ENCODE data around the gene NR1I2.

The NR1I2 gene

GRCh38 chr3:119779731-119780383, 2.0 kb upstream of the NR1I2 start:
- DNase-seq = no peak

DNA sequence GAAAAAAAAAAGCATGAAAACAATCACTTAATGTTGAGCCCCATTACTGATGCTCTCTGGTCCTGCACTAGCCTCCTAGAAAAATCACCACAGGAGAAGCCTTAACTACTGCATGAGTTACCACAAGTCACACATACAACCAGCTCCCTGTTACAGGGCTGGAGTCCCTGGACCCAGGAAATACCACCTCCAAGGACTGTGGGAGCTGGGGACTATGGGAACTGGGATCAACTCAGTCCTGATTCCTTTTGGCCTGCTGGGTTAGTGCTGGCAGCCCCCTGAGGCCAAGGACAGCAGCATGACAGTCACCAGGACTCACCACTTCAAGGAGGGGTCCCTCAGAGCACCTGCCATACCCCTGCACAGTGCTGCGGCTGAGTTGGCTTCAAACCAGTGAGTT, 559 bp downstream of the NR1I2 start:
- DNase-seq = no peak

- no peak for DNase-seq
Measured at GRCh38 chr3:119783255-119783654, 1.4 kb downstream of the NR1I2 start.

- no peak for DNase-seq
Measured at GRCh38 chr3:119783883-119784282, 2.0 kb downstream of the NR1I2 start.

GRCh38 chr3:119786409-119786808, 4.5 kb downstream of the NR1I2 start:
- DNase-seq = no peak

DNA sequence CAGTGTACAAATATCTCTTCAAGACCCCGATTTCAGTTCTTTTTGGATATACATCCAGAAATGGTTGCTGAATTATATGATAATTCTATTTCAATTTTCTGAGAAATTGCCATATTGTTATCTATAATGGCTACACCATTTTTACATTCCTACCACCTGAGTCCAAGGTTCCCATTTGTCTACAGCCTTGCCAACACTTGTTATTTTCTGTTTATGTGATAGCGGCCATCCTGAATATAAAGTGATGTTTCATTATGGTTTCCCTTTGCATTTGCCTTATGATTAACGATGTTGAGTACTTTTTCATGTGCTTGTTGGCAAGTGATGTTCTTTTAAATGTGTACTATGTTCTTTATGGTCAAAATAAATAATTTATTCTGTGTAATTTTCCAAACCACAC, 8.5 kb downstream of the NR1I2 start:
- DNase-seq = no peak

DNA sequence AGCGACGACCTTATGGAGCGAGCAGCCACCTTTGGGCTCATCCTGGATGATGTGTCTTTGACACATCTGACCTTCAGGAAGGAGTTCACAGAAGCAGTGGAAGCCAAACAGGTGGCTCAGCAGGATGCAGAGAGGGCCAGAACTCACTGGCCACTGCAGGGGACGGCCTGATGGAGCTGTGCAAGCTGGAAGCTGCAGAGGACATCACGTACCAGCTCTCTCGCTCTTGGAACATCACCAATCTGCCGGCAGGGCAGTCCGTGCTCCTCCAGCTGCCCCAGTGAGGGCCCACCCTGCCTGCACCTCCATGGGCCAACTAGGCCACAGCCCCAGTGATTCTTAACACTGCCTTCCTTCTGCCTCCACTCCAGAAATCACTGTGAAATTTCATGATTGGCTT, 10.4 kb downstream of the NR1I2 start:
- no peak for DNase-seq

GRCh38 chr3:119794401-119794800, 12.5 kb downstream of the NR1I2 start:
- DNase-seq = no peak

DNA sequence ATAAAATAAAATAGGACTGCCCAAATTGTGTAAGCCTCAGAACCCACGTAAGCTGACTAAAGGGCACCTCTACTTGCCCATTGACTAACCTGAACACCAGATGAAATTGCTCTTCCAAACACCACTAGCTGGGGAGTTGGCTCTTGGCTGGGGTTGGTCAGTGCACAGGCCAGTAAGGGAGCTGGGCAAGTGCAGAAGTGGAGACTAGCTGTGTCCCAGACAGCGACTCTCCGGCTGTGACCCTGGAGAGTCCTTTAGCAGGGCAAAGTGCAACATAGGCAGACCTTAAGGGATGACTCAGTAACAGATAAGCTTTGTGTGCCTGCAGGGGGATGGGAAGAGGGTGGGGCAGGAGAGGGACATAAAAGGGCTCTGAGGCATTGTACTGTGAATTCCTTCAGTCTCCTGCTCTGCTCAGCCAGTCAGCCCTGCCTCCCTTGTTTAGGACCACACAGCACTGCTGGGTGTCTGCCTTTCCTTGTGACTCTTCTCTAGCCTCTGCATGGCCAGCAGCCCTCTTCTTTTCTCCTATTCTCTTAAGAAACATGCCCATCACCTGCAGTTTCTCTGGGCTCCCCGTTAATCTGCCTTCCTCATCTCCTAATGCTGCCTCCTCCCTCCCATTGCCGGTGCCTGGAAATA, 13.2 kb downstream of the NR1I2 start:
- DNase-seq = no peak

- DNase-seq = no peak
Measured at GRCh38 chr3:119795849-119796248, 13.9 kb downstream of the NR1I2 start.

- DNase-seq = no peak
Measured at GRCh38 chr3:119796368-119796767, 14.5 kb downstream of the NR1I2 start.

DNA sequence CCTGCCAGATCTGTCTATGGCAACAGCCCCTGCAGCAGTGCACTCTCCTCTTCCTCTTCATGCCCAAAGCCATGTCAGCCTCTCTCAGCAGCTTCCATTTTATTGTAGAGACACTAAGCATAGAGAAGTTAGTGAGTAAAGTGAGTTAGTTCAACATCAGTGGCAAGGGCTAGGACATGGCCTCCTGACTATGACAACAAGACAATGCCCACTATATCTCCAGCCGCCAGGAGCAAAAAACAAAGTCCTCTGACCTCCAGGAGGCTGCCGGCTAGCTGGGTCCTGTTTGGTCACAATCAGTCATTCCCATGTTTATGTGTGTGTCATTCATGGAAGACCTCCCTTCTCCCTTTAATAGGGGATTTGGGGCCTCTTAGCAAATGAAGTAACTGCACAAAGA, 14.9 kb downstream of the NR1I2 start:
- DNase-seq = no peak

GRCh38 chr3:119800844-119801243, 18.9 kb downstream of the NR1I2 start:
- DNase-seq = no peak

GRCh38 chr3:119808244-119808643, 26.3 kb downstream of the NR1I2 start:
- DNase-seq = no peak

GRCh38 chr3:119808843-119809242, 26.9 kb downstream of the NR1I2 start:
- DNase-seq = no peak

DNA sequence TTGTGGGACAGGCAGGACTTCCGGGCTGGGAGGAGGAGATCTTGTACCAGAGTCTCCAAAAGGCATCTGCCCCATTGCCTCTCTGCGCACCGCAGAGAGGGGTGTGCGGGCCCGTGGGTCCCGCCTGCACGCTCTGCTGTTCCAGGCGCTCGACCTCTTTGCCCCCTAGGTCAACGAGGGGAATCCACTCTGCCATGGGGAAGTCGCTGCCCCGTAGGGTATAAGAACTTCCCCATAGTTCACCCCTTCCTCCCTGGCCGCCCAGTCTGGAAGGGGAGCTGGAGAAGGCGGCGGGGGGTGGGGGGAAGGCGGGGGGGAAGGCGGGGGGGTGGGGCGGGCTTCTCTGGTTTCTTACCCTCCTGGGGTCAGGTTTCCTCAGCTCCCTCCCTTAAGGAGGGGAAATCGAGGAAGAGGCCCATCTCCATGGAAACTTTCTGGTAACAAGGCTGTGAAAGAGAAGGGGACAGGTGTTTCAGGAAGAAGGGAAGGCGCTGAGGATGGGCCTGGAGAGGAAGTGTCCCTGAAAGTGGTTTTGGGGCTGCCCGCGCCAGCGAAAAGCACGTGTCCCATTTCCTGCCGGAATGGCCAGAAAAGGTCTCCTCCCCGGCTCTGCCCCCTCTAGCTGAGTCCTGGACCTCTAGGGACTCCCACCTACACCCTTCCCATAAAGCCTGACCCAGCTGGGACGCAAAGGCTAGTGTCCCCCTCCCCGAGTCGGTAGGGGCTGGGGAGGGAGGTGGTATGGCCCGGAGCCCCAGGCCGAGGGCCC, 27.5 kb downstream of the NR1I2 start:
- no peak for DNase-seq

GRCh38 chr3:119810018-119810435, 28.1 kb downstream of the NR1I2 start:
- no peak for DNase-seq

- DNase-seq = no peak
Measured at GRCh38 chr3:119812491-119813058, 30.7 kb downstream of the NR1I2 start.

- DNase-seq = no peak
Measured at GRCh38 chr3:119815716-119816115, 33.8 kb downstream of the NR1I2 start.

DNA sequence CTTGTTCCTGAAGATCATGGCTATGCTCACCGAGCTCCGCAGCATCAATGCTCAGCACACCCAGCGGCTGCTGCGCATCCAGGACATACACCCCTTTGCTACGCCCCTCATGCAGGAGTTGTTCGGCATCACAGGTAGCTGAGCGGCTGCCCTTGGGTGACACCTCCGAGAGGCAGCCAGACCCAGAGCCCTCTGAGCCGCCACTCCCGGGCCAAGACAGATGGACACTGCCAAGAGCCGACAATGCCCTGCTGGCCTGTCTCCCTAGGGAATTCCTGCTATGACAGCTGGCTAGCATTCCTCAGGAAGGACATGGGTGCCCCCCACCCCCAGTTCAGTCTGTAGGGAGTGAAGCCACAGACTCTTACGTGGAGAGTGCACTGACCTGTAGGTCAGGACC, 35.2 kb downstream of the NR1I2 start:
- DNase-seq = no peak

- DNase-seq = no peak
Measured at GRCh38 chr3:119817583-119818363, 35.9 kb downstream of the NR1I2 start.

GRCh38 chr3:119818937-119819336, 37.0 kb downstream of the NR1I2 start:
- no peak for DNase-seq

- no peak for DNase-seq
Measured at GRCh38 chr3:119819806-119820205, 37.9 kb downstream of the NR1I2 start.

Data from NCI-H1694 (cell line).